HG03159 (cell line): Measurements from ENCODE around the gene CIB4.

Experiments
- ATAC-seq: cut with Tn5 transposase; IDR thresholded peaks from one replicate; pipeline ENCODE4 v1.9.1; 2021; ENCODE audit warnings: mild to moderate bottlenecking, moderate library complexity; ENCODE audit not compliant: unreplicated experiment

Gene CIB4

GRCh38 chr2:26644188-26644835 lies 3.1 kb upstream of the CIB4 start:
- no peak for ATAC-seq

DNA sequence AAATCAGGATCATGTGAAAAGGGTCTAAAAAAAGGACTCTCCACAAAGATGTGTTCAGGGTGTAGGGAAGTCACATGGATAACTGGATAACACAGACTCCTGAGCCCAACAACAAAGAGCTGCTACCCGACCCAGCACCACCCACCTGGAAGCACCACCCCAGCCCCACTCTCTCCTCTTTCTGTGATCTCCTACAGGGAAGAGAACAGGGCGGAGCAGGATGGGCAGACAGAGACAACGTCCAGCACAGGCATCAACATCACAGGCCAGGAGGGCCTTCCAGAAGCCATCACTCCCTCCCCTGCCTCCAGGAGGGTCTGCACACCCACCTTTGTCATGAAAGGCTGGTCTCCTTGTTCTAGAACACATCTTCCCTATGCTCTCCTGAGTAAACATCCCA lies 1.3 kb upstream of the CIB4 start:
- no peak for ATAC-seq

- no peak for ATAC-seq
These were observed 828 bp downstream of the CIB4 start for GRCh38 chr2:26640331-26640745.

GRCh38 chr2:26639685-26640243 lies 1.4 kb downstream of the CIB4 start:
- ATAC-seq = no peak

GRCh38 chr2:26637811-26638310 lies 3.3 kb downstream of the CIB4 start:
- no peak for ATAC-seq

GRCh38 chr2:26636935-26637334 lies 4.2 kb downstream of the CIB4 start:
- ATAC-seq = no peak

DNA sequence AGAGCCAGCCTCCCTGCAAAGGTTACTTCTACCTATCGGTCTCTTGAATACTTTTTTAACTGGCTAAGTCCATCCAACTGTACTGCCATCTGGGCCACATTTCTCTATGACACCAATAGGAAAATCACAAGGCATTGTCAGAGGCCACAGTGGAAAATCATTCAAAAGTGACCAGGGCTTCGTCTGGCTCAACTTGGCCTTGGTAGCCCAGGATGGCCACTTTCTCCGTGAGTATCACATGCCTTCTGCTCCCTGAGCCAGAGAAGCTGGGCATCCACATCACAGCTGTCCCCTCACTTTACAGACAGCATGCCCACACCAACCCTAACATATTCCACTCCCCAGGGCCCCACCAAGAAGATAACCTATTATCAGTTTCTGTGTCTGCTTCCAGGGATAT lies 5.8 kb downstream of the CIB4 start:
- no peak for ATAC-seq

GRCh38 chr2:26634636-26635230 lies 6.4 kb downstream of the CIB4 start:
- ATAC-seq = no peak

DNA sequence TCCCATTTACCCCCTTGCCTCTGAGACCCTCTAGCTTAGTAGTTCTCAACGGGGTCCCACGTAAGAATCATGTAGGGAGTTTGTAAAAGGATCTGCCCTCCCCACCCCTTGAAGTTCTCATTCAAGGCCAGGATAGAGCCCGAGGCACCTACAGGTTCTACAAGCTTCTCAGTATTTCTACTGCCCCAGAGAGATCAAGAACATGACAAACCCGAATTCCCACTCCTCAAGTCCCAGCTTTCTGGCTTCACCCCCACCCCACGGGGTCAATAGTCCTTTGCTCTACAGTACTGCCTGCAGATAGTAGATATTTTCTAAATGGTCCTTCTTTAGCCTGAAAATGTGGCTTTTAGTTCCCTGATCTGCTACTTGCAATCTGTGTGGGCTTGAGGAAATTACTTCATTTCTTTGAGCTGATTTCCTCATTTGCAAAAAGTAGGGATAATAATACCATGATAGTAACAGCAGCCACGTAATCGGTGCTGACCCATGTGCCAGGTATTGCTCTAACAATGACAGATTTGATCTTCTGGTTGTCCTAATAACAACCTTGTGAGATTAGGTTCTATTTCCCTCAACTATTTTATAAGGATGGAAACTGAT lies 7.1 kb downstream of the CIB4 start:
- ATAC-seq = no peak

GRCh38 chr2:26633351-26633945 lies 7.7 kb downstream of the CIB4 start:
- ATAC-seq = no peak

DNA sequence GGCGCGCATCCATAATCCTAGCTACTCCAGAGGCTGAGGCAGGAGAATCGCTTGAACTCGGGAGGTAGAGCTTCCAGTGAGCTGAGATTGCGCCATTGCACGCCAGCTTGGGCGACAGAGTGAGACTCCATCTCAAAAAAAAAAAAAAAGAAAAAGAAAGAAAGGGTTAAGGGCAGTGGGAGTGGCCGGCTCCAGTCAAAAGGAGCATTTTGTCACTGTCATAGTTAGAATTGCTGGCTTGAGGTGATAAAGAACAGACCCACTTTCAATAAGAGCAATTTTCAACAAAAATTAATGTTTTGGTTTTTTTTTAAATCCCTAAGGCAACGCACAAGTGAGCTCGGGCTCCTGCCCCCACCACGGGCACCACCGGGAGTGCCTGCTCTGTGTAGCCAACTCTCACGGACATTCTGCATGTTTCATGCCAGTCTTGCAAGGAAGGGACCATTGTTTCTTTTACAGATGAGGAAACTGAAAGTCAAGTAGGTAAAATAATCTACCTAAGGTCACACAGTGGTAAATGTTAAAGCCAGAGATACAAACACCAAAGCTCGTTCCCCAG lies 8.5 kb downstream of the CIB4 start:
- no peak for ATAC-seq

DNA sequence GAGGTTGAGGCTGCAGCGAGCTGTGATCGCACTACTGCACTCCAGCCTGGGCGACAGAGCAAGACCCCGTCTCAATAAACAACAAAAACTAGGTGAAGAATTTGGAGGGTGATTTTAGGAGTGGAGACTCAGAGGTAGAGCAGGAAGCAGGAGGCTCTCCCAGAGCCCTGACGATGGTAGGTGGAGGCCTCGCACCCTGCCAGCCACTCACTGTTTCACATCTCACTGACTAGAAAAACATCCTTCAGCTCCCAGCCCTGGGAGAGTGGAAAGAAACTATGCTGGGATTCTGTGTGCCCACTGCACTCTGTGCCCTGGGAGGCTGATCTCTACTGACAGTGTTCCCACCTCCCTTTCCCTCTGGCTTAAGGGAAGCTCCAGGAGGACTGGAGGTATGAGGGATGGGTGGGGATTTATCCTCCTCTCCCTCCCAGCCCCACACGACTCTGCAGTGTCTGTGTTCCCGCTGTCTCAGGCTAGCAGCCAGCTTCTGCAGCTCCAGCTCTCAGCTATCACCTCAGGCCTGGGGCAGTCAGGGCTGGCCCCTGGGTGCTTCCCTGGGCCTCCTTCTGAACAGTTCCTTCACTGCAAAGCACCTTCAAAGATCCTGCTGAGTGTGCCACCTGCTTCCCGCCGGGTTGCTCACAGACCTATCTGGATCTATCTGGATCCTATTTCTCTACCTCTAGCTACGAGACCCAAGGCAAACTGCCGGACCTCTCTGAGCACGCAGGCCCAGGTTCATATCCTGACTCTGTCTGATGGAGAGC lies 9.6 kb downstream of the CIB4 start:
- ATAC-seq = no peak

DNA sequence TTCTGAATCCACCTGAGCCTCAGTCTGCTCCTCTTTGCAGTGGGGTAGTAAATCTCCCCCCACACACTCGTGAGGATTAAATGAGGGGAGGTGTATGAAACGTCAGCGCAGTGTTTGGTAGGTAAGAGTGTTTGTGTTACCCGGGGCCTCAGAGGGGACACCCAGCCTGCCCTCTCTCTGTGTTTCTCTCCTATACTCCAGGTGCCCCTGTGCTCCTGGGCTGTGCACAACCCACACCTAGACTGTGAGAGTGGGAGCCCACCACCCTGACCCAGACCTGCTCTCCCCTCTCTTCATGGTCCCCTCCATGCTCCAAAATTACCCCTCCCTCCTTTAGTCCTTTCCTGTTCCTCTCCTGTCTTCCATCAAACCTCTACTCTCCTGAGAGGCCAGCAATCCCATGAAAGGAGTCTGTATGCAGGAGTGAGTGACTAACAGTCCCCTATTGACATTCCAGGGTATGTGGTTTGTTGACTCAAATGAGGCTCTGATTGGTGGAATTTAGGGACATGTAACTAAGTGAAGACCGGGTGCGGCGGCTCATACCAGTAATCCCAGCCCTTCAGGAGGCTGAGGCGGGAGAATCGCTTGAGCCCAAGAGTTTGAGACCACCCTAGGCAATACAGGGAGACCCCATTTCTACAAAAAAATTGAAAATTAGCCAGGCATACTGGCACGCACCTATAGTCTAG lies 10.4 kb downstream of the CIB4 start:
- no peak for ATAC-seq

DNA sequence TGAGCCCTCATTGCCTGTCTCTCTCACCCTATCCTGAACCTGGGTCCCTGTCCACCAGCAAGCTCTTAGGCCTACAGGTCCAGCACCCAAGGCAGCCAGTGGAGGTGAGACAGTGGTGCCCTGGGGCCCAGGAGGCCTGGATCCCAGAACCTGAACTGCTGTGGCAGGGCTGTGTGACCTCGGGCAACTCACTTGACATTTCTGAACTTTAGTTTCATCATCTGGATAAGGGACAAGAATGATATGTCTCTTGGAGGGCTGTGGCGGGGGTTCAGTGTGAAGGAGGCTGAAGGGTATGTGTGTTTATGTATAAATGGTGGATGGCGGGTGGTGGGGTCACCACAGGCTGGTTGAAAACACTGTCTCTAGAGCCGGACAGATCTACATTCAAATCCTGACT lies 10.9 kb downstream of the CIB4 start:
- ATAC-seq = no peak

- ATAC-seq = no peak
These were observed 11.4 kb downstream of the CIB4 start for GRCh38 chr2:26629751-26630150.

GRCh38 chr2:26629346-26629630 lies 11.9 kb downstream of the CIB4 start:
- no peak for ATAC-seq

DNA sequence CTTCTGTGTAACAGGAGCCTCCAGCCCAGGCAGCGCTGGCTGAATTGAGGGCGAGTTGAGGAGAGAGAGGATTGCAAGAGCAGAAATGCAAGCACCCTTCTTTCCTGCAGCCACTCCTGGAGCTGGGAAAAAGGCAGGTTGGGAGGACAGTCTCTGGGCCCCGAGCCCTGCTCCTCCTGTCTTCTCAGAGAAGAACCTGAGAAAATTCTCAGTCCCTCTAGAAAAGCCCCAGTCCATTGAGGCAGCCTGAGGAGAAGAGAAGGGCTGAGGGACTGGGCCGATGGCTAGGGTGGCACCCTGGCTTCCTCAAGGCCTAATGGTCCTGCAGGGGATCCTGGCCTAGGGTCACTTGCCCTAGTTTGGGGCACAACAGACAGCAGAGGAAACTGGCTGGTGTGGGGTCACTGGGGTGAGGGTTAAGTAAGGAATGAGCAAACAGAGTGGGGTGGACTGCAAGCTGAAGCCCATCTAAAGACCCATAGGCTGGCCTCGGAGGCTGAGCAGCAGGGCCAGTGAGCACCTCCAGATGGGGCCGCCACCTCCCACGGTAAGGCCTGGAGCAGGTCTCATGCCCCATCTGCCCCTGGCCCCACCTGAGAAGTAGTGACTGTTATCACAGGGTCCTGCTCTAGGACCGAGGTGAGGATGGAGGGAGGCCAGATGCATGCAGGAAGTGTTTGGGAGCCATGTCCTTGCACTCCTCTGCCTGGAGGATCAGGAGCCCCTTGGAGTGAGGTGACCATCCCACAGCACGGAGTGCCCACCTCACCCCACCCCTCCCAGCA lies 12.4 kb downstream of the CIB4 start:
- ATAC-seq = no peak

DNA sequence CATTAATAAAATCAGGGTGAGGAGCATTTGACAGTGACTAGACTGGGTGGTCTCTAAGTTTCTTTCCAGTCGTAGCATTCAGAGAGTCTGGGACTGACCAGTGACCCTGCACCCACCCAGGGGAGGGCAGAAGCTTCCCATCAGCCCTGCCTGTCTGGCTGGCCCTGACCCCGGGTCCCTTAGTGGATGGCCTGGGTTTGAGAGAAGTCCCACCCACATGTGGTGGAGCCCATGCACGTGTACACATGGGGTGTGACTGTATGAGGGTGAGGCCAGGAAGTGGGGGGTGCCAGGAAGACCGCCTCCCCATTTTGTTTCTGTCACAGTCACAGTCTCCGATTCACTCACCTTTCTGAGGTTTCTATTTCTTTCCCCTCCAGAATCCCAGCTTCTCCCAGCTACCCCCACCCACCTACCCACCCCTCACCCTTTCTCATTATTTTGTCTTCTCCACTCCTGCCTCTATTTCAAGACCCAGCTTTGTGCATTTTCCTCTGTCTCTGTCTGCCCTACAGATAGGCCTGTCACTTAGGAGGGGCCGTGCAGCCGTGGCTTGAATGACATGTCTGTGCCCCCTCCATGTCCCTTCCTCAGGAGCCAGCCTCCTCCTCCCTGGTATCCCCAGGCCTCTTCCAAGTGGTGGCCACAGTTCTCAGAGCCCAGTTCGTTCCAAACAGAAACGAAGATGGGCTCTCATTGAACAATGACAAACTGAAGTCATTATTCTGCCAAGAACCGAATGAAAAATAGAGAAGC lies 13.6 kb downstream of the CIB4 start:
- ATAC-seq = no peak

DNA sequence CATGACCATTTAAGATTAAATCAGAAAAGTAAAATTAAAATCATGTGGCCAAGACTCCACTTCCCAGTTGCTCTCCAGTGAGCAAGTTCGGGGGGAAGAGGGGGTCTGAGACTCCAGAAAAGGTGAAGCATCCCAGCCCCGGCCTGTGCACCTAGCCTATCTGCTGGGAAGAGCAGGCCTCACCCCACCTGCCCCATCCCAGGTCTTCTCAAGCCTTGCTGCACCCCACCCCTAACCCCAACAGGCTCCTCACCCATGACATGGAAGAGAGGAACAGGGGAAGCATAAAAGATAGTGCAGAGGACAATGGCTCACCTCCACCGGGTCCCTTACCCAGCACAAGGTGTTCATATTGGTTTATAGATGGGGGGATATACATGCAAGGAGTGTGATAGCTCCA lies 14.6 kb downstream of the CIB4 start:
- no peak for ATAC-seq
